ENCODE measurements around the gene MAML1.

The MAML1 gene

DNA sequence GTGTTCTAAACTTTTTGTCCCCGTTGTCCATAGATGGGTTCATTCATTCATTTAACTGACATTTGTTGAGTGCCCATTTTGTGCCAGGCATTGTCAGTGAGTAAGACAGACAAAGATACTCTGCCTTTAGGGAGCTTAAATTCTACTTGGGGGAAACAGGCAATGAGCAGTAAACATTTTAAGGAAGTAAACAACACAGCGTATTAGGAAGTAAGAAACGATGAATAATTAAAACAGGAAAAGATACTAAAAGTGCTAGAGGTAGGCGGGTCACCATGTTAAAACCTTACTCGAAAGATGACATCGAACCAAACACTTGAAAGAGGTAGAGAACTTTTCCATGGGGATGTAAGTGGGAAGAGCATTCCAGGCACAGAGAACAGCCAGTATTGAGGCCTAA is 5.5 kb upstream of the MAML1 start:
- TF ChIP-seq CTCF (IDR thresholded peaks at IDR 0.05; ENCODE audit: insufficient read depth, low read depth, low read length, missing control alignments), result no peak

GRCh38 chr5:179729303-179729702 is 3.3 kb upstream of the MAML1 start:
- TF ChIP-seq CTCF (IDR thresholded peaks at IDR 0.05; ENCODE audit: insufficient read depth, low read depth, low read length, missing control alignments), result no peak
- DNase-seq (ENCODE audit: low read depth), result no peak
- H3K4me3 ChIP-seq (ENCODE audit: low read length), result no peak overlapping the region

More for the DNA sequence above, 5.5 kb upstream of the MAML1 start:
- H3K4me3 ChIP-seq (ENCODE audit: low read length), result no peak overlapping the region
- DNase-seq (ENCODE audit: low read depth), result no peak

DNA sequence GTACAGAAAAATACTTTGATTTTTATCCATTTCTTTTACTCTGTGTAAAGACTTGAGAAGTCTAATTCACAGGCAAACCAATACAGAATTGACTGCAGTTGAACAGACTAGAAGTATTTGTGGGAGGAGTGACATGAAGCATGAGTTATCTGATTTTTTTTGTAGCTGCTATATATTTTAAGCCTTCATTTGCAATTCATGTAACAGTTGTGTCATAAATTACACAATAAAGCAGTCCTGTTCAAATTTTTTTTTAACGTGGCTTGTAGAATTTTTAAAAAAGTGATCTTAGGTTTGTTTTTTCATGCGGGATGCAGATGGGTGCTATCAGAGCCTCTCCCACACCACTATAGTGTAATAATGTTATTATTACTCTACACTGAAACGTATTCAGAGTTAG is 2.9 kb upstream of the MAML1 start:
- DNase-seq (ENCODE audit: low read depth), result no peak
- no peak overlapping the region for H3K4me3 ChIP-seq (ENCODE audit: low read length)
- no peak for TF ChIP-seq CTCF (IDR thresholded peaks at IDR 0.05; ENCODE audit: insufficient read depth, low read depth, low read length, missing control alignments)

DNA sequence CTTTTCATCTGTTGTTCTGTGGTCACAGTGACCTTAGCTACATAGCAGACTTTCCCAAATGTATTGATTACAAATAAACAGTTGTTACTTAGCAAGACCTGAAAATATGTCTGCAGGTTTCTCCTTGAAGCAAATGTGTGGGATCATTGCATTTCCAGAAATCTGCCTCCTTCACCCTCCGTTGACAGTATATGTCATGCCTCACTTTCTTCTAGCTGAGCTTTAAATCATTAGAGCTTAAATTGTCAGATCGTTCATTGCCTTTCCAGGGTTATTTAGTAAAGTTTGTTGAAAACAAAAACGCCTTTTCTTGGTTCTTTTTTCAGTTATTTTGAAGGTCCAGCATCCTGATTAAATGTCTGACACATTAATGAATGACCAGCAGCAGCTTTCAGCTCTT is 2.3 kb upstream of the MAML1 start:
- H3K4me3 ChIP-seq (ENCODE audit: low read length), result no peak overlapping the region

DNA sequence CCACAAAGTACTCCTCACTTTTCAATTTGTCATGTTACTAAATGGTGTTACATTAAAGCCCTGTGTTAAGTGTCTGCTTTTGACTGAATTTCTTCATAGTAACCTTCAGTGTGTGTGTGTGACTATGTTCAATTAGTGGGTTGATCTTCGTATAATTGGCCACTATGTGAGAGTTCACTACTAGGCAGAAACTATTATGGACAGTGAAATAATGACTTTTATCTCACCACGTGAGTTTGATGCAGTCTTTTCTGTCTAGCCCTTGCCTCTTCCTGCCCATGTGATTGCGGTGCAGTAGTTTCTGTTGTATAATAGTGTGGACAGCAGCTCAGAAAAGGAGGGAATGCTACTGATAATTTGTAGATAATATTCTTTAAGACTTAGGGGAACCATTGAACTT is 1.8 kb upstream of the MAML1 start:
- no peak for DNase-seq (ENCODE audit: low read depth)
- no peak for TF ChIP-seq CTCF (IDR thresholded peaks at IDR 0.05; ENCODE audit: insufficient read depth, low read depth, low read length, missing control alignments)

More for the DNA sequence above, 2.3 kb upstream of the MAML1 start:
- DNase-seq (ENCODE audit: low read depth), result no peak
- TF ChIP-seq CTCF (IDR thresholded peaks at IDR 0.05; ENCODE audit: insufficient read depth, low read depth, low read length, missing control alignments), result no peak

DNA sequence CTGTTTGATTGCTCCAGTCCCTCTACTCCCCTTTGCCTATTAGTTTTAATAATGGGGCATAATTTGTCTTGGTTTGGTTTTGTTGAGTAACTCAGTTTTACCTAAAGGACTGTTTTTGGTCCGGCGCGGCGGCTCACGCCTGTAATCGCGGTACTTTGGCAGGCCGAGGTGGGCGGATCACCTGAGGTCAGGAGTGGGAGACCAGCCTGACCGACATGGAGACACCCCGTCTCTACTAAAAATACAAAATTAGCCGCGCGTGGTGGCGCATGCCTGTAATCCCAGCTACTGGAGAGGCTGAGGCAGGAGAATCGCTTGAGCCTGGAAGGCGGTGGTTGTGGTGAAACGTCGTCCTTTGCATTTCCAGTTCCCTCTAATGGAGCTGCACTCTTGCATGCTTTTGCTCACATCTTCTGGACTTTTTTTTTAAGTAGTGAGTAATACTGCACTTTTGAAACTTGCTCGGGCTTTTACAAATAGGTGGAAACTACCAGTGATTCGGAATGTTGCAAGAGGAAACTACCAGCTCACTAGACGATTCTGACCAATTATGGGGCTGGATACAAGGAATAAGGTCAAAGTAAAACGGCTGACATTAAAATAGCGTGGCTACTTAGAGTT is 721 bp upstream of the MAML1 start:
- TF ChIP-seq CTCF (IDR thresholded peaks at IDR 0.05; ENCODE audit: insufficient read depth, low read depth, low read length, missing control alignments), result no peak
- peak overlapping the region; percentile 69 for H3K4me3 ChIP-seq (ENCODE audit: low read length)
- DNase-seq (ENCODE audit: low read depth), result peak; percentile 95

More for the DNA sequence above, 1.8 kb upstream of the MAML1 start:
- H3K4me3 ChIP-seq (ENCODE audit: low read length), result no peak overlapping the region
